HEK293 (cell line): ENCODE data around the gene MED15.

Experiments used
- CTCF ChIA-PET: fragments of 350-600 bp; formaldehyde crosslinking; extraction: SDS; loops from one replicate; lab custom pipeline; 2021; ENCODE audit warnings: antibody characterized with exemption; lab: Yijun Ruan, JAX
- POLR2A ChIA-PET: fragments of 300-600 bp; formaldehyde crosslinking; extraction: SDS; loops from one replicate; lab custom pipeline; 2020; ENCODE audit warnings: antibody characterized with exemption, inconsistent platforms; lab: Yijun Ruan, JAX
- H3K27ac ChIP-seq: fragments of 200-500 bp; sonication (Bioruptor generic); 2 replicates; pipeline ENCODE4 v1.5.1; 2014; ENCODE audit warnings: low read depth, low read length, control low read depth, inconsistent platforms; ENCODE audit errors: extremely low read depth
- H3K36me3 ChIP-seq, 2 experiments: fragments of 200-500 bp in 1 of 2; sonication (Bioruptor generic) in 1 of 2; 1 replicate in 1 of 2; 2 replicates in 1 of 2; pipeline ENCODE4 v1.5.1; 2014 to 2017; ENCODE audit warnings: inconsistent platforms in 2 of 2, low read length in 2 of 2; ENCODE audit not compliant: control insufficient read depth in 2 of 2, insufficient read depth in 1 of 2
- H3K4me1 ChIP-seq: fragments of 200-500 bp; sonication (Bioruptor generic); 2 replicates; pipeline ENCODE4 v1.5.1; 2014; ENCODE audit warnings: mild to moderate bottlenecking, low read length, inconsistent platforms; ENCODE audit not compliant: control insufficient read depth, insufficient read depth
- H3K4me3 ChIP-seq: 2 replicates; pipeline ENCODE4 v1.5.1; 2011; ENCODE audit warnings: low read depth, mild to moderate bottlenecking, control low read depth, low read length, moderate library complexity
- H3K9me3 ChIP-seq: fragments of 200-500 bp; sonication (Bioruptor generic); 2 replicates; pipeline ENCODE4 v1.5.1; 2014; ENCODE audit warnings: low read depth, low read length, inconsistent platforms; ENCODE audit not compliant: control insufficient read depth, insufficient read depth
- KLF16 ChIP-seq: fragments of 450-650 bp; formaldehyde crosslinking; IDR thresholded peaks from 2 replicates; pipeline ENCODE4 v1.5.1; 2017; ENCODE audit warnings: missing biosample characterization, missing genetic modification characterization
- KLF7 ChIP-seq: fragments of 450-650 bp; formaldehyde crosslinking; IDR thresholded peaks from 2 replicates; pipeline ENCODE4 v1.5.1; 2016; ENCODE audit warnings: missing biosample characterization, missing genetic modification characterization, borderline replicate concordance
- MZF1 ChIP-seq: fragments of 450-650 bp; formaldehyde crosslinking; IDR thresholded peaks from 2 replicates; pipeline ENCODE4 v1.5.1; 2017; ENCODE audit warnings: missing biosample characterization, missing genetic modification characterization, borderline replicate concordance
- SP2 ChIP-seq: fragments of 450-650 bp; formaldehyde crosslinking; IDR thresholded peaks from 2 replicates; pipeline ENCODE4 v1.5.1; 2016; ENCODE audit warnings: missing biosample characterization, missing genetic modification characterization
- ZBTB17 ChIP-seq: fragments of 450-650 bp; formaldehyde crosslinking; IDR thresholded peaks from 2 replicates; pipeline ENCODE4 v1.5.1; 2016; ENCODE audit warnings: missing biosample characterization, missing genetic modification characterization
- ZNF132 ChIP-seq: fragments of 450-650 bp; formaldehyde crosslinking; IDR thresholded peaks from 2 replicates; pipeline ENCODE4 v1.5.1; 2017; ENCODE audit warnings: missing biosample characterization, missing genetic modification characterization, borderline replicate concordance
- ZNF16 ChIP-seq: fragments of 450-650 bp; formaldehyde crosslinking; IDR thresholded peaks from 2 replicates; pipeline ENCODE4 v1.5.1; 2016; ENCODE audit warnings: low read depth, missing biosample characterization, missing genetic modification characterization
- ZNF174 ChIP-seq: fragments of 450-650 bp; formaldehyde crosslinking; IDR thresholded peaks from 2 replicates; pipeline ENCODE4 v1.5.0; 2017; ENCODE audit warnings: missing biosample characterization, mild to moderate bottlenecking, missing genetic modification characterization
- ZNF184 ChIP-seq: fragments of 450-650 bp; IDR thresholded peaks from 2 replicates; pipeline ENCODE4 v1.5.1; 2018; ENCODE audit warnings: missing biosample characterization, mild to moderate bottlenecking, missing genetic modification characterization
- ZNF2 ChIP-seq: fragments of 450-650 bp; formaldehyde crosslinking; IDR thresholded peaks from 2 replicates; pipeline ENCODE4 v1.5.1; 2016; ENCODE audit warnings: missing biosample characterization, missing genetic modification characterization
- ZNF221 ChIP-seq: fragments of 450-650 bp; formaldehyde crosslinking; IDR thresholded peaks from 2 replicates; pipeline ENCODE4 v1.5.1; 2017; ENCODE audit warnings: missing biosample characterization, missing genetic modification characterization, borderline replicate concordance
- ZNF223 ChIP-seq: fragments of 450-650 bp; formaldehyde crosslinking; IDR thresholded peaks from 2 replicates; pipeline ENCODE4 v1.5.1; 2016; ENCODE audit warnings: missing biosample characterization, missing genetic modification characterization
- ZNF341 ChIP-seq: fragments of 450-650 bp; formaldehyde crosslinking; IDR thresholded peaks from 2 replicates; pipeline ENCODE4; 2016; ENCODE audit warnings: low read depth, missing biosample characterization, missing genetic modification characterization
- ZNF510 ChIP-seq: fragments of 450-650 bp; formaldehyde crosslinking; IDR thresholded peaks from 2 replicates; pipeline ENCODE4 v1.5.1; 2018; ENCODE audit warnings: mild to moderate bottlenecking, missing genetic modification characterization, missing biosample characterization; ENCODE audit not compliant: insufficient replicate concordance
- ZNF521 ChIP-seq: fragments of 450-650 bp; formaldehyde crosslinking; IDR thresholded peaks from 2 replicates; pipeline ENCODE4 v1.5.1; 2017; ENCODE audit warnings: missing biosample characterization, mild to moderate bottlenecking, missing genetic modification characterization
- ZNF549 ChIP-seq: fragments of 450-650 bp; IDR thresholded peaks from 2 replicates; pipeline ENCODE4 v1.5.1; 2018; ENCODE audit warnings: missing biosample characterization, missing genetic modification characterization, mild to moderate bottlenecking, inconsistent platforms, moderate library complexity
- ZNF629 ChIP-seq: fragments of 450-650 bp; formaldehyde crosslinking; IDR thresholded peaks from 2 replicates; pipeline ENCODE4 v1.5.1; 2017; ENCODE audit warnings: missing biosample characterization, missing genetic modification characterization
- ZNF654 ChIP-seq: fragments of 450-650 bp; formaldehyde crosslinking; IDR thresholded peaks from 2 replicates; pipeline ENCODE4 v1.5.1; 2016; ENCODE audit warnings: low read depth, missing biosample characterization, missing genetic modification characterization
- ZNF776 ChIP-seq: fragments of 450-650 bp; formaldehyde crosslinking; IDR thresholded peaks from 2 replicates; pipeline ENCODE4 v1.5.0; 2017; ENCODE audit warnings: missing biosample characterization, missing genetic modification characterization, borderline replicate concordance
- ZSCAN30 ChIP-seq: fragments of 450-650 bp; IDR thresholded peaks from 2 replicates; pipeline ENCODE4 v1.5.1; 2018; ENCODE audit warnings: missing biosample characterization, mild to moderate bottlenecking, missing genetic modification characterization, moderate library complexity
- TF ChIP-seq, protein P1 (sequence below): fragments of 450-650 bp; formaldehyde crosslinking; IDR thresholded peaks from 2 replicates; pipeline ENCODE4 v1.5.1; 2016; ENCODE audit warnings: missing biosample characterization, missing genetic modification characterization, borderline replicate concordance
- TF ChIP-seq, protein P2 (sequence below): fragments of 450-650 bp; formaldehyde crosslinking; IDR thresholded peaks from 2 replicates; pipeline ENCODE4 v1.5.1; 2016; ENCODE audit warnings: missing biosample characterization, missing genetic modification characterization
- TF ChIP-seq, protein P3 (sequence below): fragments of 450-650 bp; formaldehyde crosslinking; IDR thresholded peaks from 2 replicates; pipeline ENCODE4 v1.5.1; 2016; ENCODE audit warnings: missing biosample characterization, missing genetic modification characterization
- TF ChIP-seq, protein P4 (sequence below): fragments of 450-650 bp; formaldehyde crosslinking; IDR thresholded peaks from 2 replicates; pipeline ENCODE4 v1.5.1; 2017; ENCODE audit warnings: missing biosample characterization, missing genetic modification characterization
- TF ChIP-seq, protein P5 (sequence below): fragments of 450-650 bp; formaldehyde crosslinking; IDR thresholded peaks from 2 replicates; pipeline ENCODE4 v1.5.1; 2016; ENCODE audit warnings: missing biosample characterization, missing genetic modification characterization, borderline replicate concordance

The MED15 gene

DNA sequence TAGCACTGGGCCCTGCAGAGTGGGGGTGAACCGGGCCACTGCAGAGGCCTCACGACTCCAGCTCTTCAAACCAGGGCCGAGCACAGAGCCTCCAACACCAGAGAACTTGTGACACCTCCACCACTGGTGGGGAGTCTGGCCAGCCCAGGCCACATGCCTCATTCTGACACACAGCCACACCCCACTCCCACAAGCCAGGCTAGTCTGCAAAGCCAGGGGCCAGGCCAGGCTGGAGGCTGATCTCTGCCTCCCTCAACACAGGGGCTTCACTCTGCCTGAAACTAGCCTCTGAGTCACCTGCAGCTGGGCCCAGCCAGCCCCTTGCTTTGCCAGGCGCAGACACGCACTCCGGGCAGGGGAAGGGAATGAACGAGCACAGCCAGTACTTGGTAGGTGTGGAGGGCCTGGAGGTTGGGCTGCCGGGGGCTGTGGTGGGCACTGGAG, 102.9 kb downstream of the MED15 start (continued):
- TF ChIP-seq, protein P1, sequence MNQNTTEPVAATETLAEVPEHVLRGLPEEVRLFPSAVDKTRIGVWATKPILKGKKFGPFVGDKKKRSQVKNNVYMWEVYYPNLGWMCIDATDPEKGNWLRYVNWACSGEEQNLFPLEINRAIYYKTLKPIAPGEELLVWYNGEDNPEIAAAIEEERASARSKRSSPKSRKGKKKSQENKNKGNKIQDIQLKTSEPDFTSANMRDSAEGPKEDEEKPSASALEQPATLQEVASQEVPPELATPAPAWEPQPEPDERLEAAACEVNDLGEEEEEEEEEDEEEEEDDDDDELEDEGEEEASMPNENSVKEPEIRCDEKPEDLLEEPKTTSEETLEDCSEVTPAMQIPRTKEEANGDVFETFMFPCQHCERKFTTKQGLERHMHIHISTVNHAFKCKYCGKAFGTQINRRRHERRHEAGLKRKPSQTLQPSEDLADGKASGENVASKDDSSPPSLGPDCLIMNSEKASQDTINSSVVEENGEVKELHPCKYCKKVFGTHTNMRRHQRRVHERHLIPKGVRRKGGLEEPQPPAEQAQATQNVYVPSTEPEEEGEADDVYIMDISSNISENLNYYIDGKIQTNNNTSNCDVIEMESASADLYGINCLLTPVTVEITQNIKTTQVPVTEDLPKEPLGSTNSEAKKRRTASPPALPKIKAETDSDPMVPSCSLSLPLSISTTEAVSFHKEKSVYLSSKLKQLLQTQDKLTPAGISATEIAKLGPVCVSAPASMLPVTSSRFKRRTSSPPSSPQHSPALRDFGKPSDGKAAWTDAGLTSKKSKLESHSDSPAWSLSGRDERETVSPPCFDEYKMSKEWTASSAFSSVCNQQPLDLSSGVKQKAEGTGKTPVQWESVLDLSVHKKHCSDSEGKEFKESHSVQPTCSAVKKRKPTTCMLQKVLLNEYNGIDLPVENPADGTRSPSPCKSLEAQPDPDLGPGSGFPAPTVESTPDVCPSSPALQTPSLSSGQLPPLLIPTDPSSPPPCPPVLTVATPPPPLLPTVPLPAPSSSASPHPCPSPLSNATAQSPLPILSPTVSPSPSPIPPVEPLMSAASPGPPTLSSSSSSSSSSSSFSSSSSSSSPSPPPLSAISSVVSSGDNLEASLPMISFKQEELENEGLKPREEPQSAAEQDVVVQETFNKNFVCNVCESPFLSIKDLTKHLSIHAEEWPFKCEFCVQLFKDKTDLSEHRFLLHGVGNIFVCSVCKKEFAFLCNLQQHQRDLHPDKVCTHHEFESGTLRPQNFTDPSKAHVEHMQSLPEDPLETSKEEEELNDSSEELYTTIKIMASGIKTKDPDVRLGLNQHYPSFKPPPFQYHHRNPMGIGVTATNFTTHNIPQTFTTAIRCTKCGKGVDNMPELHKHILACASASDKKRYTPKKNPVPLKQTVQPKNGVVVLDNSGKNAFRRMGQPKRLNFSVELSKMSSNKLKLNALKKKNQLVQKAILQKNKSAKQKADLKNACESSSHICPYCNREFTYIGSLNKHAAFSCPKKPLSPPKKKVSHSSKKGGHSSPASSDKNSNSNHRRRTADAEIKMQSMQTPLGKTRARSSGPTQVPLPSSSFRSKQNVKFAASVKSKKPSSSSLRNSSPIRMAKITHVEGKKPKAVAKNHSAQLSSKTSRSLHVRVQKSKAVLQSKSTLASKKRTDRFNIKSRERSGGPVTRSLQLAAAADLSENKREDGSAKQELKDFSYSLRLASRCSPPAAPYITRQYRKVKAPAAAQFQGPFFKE (tag by site-specific recombination), result no peak
- TF ChIP-seq ZNF221 (tag by site-specific recombination) (no peak), KLF16 (tag by site-specific recombination) (no peak), ZNF341 (no peak), ZNF223 (tag by site-specific recombination) (no peak)

DNA sequence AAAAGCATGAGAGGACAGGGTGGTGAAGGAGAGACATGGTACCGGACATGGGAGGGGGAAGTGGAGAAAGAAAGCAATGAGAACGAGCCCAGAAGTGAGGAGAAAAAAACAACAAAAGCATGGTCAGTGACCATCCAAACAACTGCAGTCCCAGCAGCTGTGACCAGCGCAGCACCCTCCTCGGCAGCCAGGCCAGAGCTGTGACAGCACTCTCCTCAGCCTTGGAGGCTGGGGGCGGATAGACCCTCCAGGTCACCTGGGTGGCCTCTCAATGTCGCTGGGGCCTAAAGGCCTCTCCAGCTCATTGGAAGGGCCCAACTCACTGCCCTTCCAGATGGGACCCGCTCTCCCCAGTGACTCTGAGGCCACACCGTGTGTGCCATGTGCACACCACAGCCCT, 103.3 kb downstream of the MED15 start:
- Histone ChIP-seq H3K36me3 (no peaks in the 10 kb centered on the region), H3K4me3 (no peak overlapping the region), H3K27ac (no peak overlapping the region), H3K9me3 (no peaks in the 10 kb centered on the region), H3K4me1 (no peaks in the 10 kb centered on the region)
- TF ChIP-seq MZF1 (tag by site-specific recombination) (no peak), ZNF521 (tag by site-specific recombination) (no peak), ZNF510 (tag by site-specific recombination) (no peak), ZNF2 (tag by site-specific recombination) (no peak), ZNF629 (tag by site-specific recombination) (no peak), KLF7 (tag by site-specific recombination) (no peak), ZNF132 (tag by site-specific recombination) (no peak), ZNF776 (no peak), SP2 (no peak), ZNF16 (tag by site-specific recombination) (no peak), ZSCAN30 (tag by site-specific recombination) (no peak), ZBTB17 (tag by site-specific recombination) (no peak), ZNF549 (tag by site-specific recombination) (no peak), ZNF184 (tag by site-specific recombination) (no peak), ZNF654 (tag by site-specific recombination) (no peak), ZNF174 (tag by site-specific recombination) (no peak)
- TF ChIP-seq, protein P2, sequence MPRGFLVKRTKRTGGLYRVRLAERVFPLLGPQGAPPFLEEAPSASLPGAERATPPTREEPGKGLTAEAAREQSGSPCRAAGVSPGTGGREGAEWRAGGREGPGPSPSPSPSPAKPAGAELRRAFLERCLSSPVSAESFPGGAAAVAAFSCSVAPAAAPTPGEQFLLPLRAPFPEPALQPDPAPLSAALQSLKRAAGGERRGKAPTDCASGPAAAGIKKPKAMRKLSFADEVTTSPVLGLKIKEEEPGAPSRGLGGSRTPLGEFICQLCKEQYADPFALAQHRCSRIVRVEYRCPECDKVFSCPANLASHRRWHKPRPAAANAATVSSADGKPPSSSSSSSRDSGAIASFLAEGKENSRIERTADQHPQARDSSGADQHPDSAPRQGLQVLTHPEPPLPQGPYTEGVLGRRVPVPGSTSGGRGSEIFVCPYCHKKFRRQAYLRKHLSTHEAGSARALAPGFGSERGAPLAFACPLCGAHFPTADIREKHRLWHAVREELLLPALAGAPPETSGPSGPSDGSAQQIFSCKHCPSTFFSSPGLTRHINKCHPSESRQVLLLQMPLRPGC (tag by site-specific recombination), result no peak
- TF ChIP-seq, protein P3, sequence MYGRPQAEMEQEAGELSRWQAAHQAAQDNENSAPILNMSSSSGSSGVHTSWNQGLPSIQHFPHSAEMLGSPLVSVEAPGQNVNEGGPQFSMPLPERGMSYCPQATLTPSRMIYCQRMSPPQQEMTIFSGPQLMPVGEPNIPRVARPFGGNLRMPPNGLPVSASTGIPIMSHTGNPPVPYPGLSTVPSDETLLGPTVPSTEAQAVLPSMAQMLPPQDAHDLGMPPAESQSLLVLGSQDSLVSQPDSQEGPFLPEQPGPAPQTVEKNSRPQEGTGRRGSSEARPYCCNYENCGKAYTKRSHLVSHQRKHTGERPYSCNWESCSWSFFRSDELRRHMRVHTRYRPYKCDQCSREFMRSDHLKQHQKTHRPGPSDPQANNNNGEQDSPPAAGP (tag by site-specific recombination), result no peak
- TF ChIP-seq, protein P4, sequence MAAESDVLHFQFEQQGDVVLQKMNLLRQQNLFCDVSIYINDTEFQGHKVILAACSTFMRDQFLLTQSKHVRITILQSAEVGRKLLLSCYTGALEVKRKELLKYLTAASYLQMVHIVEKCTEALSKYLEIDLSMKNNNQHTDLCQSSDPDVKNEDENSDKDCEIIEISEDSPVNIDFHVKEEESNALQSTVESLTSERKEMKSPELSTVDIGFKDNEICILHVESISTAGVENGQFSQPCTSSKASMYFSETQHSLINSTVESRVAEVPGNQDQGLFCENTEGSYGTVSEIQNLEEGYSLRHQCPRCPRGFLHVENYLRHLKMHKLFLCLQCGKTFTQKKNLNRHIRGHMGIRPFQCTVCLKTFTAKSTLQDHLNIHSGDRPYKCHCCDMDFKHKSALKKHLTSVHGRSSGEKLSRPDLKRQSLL (tag by site-specific recombination), result no peak
- TF ChIP-seq, protein P5, sequence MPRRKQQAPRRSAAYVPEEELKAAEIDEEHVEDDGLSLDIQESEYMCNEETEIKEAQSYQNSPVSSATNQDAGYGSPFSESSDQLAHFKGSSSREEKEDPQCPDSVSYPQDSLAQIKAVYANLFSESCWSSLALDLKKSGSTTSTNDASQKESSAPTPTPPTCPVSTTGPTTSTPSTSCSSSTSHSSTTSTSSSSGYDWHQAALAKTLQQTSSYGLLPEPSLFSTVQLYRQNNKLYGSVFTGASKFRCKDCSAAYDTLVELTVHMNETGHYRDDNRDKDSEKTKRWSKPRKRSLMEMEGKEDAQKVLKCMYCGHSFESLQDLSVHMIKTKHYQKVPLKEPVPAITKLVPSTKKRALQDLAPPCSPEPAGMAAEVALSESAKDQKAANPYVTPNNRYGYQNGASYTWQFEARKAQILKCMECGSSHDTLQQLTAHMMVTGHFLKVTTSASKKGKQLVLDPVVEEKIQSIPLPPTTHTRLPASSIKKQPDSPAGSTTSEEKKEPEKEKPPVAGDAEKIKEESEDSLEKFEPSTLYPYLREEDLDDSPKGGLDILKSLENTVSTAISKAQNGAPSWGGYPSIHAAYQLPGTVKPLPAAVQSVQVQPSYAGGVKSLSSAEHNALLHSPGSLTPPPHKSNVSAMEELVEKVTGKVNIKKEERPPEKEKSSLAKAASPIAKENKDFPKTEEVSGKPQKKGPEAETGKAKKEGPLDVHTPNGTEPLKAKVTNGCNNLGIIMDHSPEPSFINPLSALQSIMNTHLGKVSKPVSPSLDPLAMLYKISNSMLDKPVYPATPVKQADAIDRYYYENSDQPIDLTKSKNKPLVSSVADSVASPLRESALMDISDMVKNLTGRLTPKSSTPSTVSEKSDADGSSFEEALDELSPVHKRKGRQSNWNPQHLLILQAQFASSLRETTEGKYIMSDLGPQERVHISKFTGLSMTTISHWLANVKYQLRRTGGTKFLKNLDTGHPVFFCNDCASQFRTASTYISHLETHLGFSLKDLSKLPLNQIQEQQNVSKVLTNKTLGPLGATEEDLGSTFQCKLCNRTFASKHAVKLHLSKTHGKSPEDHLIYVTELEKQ, result no peak
- ChIA-PET POLR2A (no interaction called here), CTCF (interaction anchor here (0.6 to 1.1 kb wide), 2 partner anchors 30 to 70 kb away, joined by 3 read pairs; no protein-coding TSS in a partner anchor)
